ENCODE measurements around the gene RAPGEF5. TPM values are rescaled to one million over a fixed set of nuclear protein-coding genes. Genes with fewer than 3 reads are reported as not detected.

RAPGEF5 gene
- total RNA-seq, 1 experiment from 2014 or later: 13.3 TPM

- no CpG with 5 or more reads among the region's 7 CpGs for WGBS (ENCODE audit: extremely low coverage, insufficient read length, low lambda C conversion rate)
Observed at GRCh38 chr7:22109761-22110160, 247.2 kb downstream of the RAPGEF5 start.

More at GRCh38 chr7:22109761-22110160, 247.2 kb downstream of the RAPGEF5 start:
- H3K4me2 ChIP-seq (ENCODE audit: insufficient read depth, insufficient read length, low read length): no peak overlapping the region
- H3K4ac ChIP-seq (ENCODE audit: low read depth, low read length): no peak overlapping the region
- H3T11ph ChIP-seq (ENCODE audit: low read length): no peak overlapping the region
- no peak overlapping the region for H3K56ac ChIP-seq (ENCODE audit: insufficient read length, low read depth, low read length)
- no peaks in the 10 kb centered on the region for H3K79me1 ChIP-seq (ENCODE audit: insufficient read depth, low read depth, low read length, poor library complexity, severe bottlenecking)
- H3K9me3 ChIP-seq (ENCODE audit: control insufficient read depth, low read depth, low read length): no peaks in the 10 kb centered on the region
- Mint-ChIP-seq H3K4me1 (peaks cover 6 to 11% of the 10 kb centered on the region in 2 experiments; a peak in 3 of 4 replicates), H3K4me3 (no peak overlapping the region), H3K27me3 (ENCODE audit: low read depth) (peaks cover 3% of the 10 kb centered on the region; the same call in 1 of the 2 replicates), H3K27ac (peak overlapping the region in 1 of 3 experiments; percentile 55; a peak in 1 of 7 replicates), H3K36me3 (ENCODE audit: insufficient read depth in 1 of 3, low read depth in 3 of 3) (peaks cover 0 to 8% (median 1%) of the 10 kb centered on the region in 3 experiments; a peak in 2 of 7 replicates), H3K9me3 (peaks cover 1 to 11% of the 10 kb centered on the region in 2 experiments; a peak in 4 of 5 replicates)
- H4K8ac ChIP-seq (replicated peaks; ENCODE audit: insufficient read length, low read depth, low read length): no peak overlapping the region
- no peak overlapping the region for H2AFZ ChIP-seq (ENCODE audit: low read length)
- H3K79me2 ChIP-seq (ENCODE audit: insufficient read depth, low read length): no peaks in the 10 kb centered on the region
- H2AK5ac ChIP-seq (ENCODE audit: insufficient read length, low read length): no peak overlapping the region
- no peak; the same call in 2 of the 3 replicates for TF ChIP-seq CTCF (conservative IDR thresholded peaks at IDR 0.05)
- H2BK5ac ChIP-seq (ENCODE audit: insufficient read length, low read length): no peak overlapping the region
- H3K14ac ChIP-seq (ENCODE audit: insufficient read depth, low read length): no peak overlapping the region
- no peaks in the 10 kb centered on the region for H4K20me1 ChIP-seq (ENCODE audit: control insufficient read depth, insufficient read depth, insufficient read length)
- H3K27ac ChIP-seq (ENCODE audit: insufficient read length, low read depth, low read length): no peak overlapping the region
- H3K23me2 ChIP-seq (ENCODE audit: insufficient read length, low read depth, low read length, poor library complexity, severe bottlenecking): no peaks in the 10 kb centered on the region
- no peak overlapping the region for H3K18ac ChIP-seq (ENCODE audit: insufficient read length, low read depth, low read length)
- H4K91ac ChIP-seq (ENCODE audit: insufficient read length, low read depth, low read length): no peak overlapping the region
- H3K4me1 ChIP-seq (ENCODE audit: insufficient read depth, low read length): no peaks in the 10 kb centered on the region
- no peak overlapping the region for H2BK20ac ChIP-seq (ENCODE audit: low read depth, low read length, poor library complexity, severe bottlenecking)
- no peak overlapping the region for H2BK12ac ChIP-seq (ENCODE audit: insufficient read length, low read depth, low read length)
- DNase-seq: peak; percentile 59
- H3K27me3 ChIP-seq (ENCODE audit: insufficient read depth, low read length): no peaks in the 10 kb centered on the region
- H3K9ac ChIP-seq (ENCODE audit: extremely low read depth, insufficient read length, low read length): no peak overlapping the region
- H3K23ac ChIP-seq (ENCODE audit: insufficient read length, low read depth, low read length): no peak overlapping the region
- H2BK15ac ChIP-seq (ENCODE audit: low read depth, low read length): no peak overlapping the region
- no peak overlapping the region for H4K5ac ChIP-seq (ENCODE audit: insufficient read length, low read depth, low read length)
- H2BK120ac ChIP-seq (ENCODE audit: low read depth, low read length, poor library complexity, severe bottlenecking): no peak overlapping the region

Measured in H9 (cell line).